Sigmoid colon (tissue), 4 donors: Measurements from ENCODE around the gene TCERG1L.

Experiments
- EP300 ChIP-seq, 4 donors: sonication (generic); formaldehyde crosslinking; IDR thresholded peaks; one replicate each; pipeline ENCODE4 v1.6.1; 2017; ENCODE audit warnings: antibody characterized with exemption in 4 of 4
- POLR2A ChIP-seq, 2 donors: fragments of 450-650 bp; IDR thresholded peaks; one replicate each; pipeline ENCODE4 v1.6.1; 2016; ENCODE audit warnings: antibody characterized with exemption in 2 of 2, mild to moderate bottlenecking in 2 of 2, moderate library complexity in 2 of 2
- TF ChIP-seq, protein P1 (sequence below), 4 experiments: fragments of 450-650 bp in 3 of 4; fragments of 200-600 bp in 1 of 4; IDR thresholded peaks; one replicate each; pipeline ENCODE4 v1.5.1; 2016 to 2019; ENCODE audit warnings: antibody characterized with exemption in 4 of 4, mild to moderate bottlenecking in 3 of 4, moderate library complexity in 2 of 4

GRCh38 chr10:131149111-131149510 is 162.4 kb downstream of the TCERG1L start:
- TF ChIP-seq, protein P1, sequence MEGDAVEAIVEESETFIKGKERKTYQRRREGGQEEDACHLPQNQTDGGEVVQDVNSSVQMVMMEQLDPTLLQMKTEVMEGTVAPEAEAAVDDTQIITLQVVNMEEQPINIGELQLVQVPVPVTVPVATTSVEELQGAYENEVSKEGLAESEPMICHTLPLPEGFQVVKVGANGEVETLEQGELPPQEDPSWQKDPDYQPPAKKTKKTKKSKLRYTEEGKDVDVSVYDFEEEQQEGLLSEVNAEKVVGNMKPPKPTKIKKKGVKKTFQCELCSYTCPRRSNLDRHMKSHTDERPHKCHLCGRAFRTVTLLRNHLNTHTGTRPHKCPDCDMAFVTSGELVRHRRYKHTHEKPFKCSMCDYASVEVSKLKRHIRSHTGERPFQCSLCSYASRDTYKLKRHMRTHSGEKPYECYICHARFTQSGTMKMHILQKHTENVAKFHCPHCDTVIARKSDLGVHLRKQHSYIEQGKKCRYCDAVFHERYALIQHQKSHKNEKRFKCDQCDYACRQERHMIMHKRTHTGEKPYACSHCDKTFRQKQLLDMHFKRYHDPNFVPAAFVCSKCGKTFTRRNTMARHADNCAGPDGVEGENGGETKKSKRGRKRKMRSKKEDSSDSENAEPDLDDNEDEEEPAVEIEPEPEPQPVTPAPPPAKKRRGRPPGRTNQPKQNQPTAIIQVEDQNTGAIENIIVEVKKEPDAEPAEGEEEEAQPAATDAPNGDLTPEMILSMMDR (IDR thresholded peaks at IDR 0.05): no peak
- no peak for TF ChIP-seq POLR2A (IDR thresholded peaks at IDR 0.05)
- no peak for TF ChIP-seq EP300 (IDR thresholded peaks at IDR 0.05)
